Heart right ventricle (tissue), 16 donors: Measurements from ENCODE around the gene ATP5F1B. TPM values are rescaled to one million over a fixed set of nuclear protein-coding genes. Genes with fewer than 3 reads are reported as not detected.

ENCODE experiments used
- ATAC-seq, 8 donors: fragments of 200-7000 bp; cut with Tn5 transposase; one replicate each; pipeline ENCODE4 v1.9.1; 2020; ENCODE audit warnings: mild to moderate bottlenecking in 8 of 8, moderate library complexity in 8 of 8, moderate number of reproducible peaks in 1 of 8
- DNase-seq, 2 donors: peaks; one replicate each; pipeline ENCODE4 v3.0.0-alpha.2; 2020
- H3K27ac ChIP-seq, 10 donors: fragments of 200-600 bp; sonication (generic) in 2 of 10; one replicate each; pipeline versions ENCODE4 v1.5.0 to v1.8.0; 2020 to 2022; ENCODE audit warnings: mild to moderate bottlenecking in 3 of 10
- H3K27me3 ChIP-seq, 7 donors: fragments of 200-600 bp; one replicate each; pipeline ENCODE4 v1.8.0; 2021 to 2022; ENCODE audit warnings: mild to moderate bottlenecking in 2 of 7
- H3K36me3 ChIP-seq, 9 donors: fragments of 200-600 bp; sonication (generic) in 1 of 9; one replicate each; pipeline versions ENCODE4 v1.5.0 to v1.8.0; 2020 to 2022; ENCODE audit warnings: mild to moderate bottlenecking in 2 of 9
- H3K4me1 ChIP-seq, 9 donors: fragments of 200-600 bp; sonication (generic) in 1 of 9; one replicate each; pipeline versions ENCODE4 v1.5.0 to v1.8.0; 2020 to 2022; ENCODE audit warnings: mild to moderate bottlenecking in 4 of 9
- H3K4me3 ChIP-seq, 10 donors: fragments of 200-600 bp; sonication (generic) in 2 of 10; one replicate each; pipeline versions ENCODE4 v1.5.0 to v1.8.0; 2020 to 2022; ENCODE audit warnings: mild to moderate bottlenecking in 7 of 10, moderate library complexity in 2 of 10
- H3K9me3 ChIP-seq, 11 donors: fragments of 200-600 bp in 10 of 11; sonication (generic) in 2 of 11; one replicate each; pipeline versions ENCODE4 v1.5.0 to v1.8.0; 2013 to 2022; ENCODE audit warnings: mild to moderate bottlenecking in 2 of 11, control low read depth in 1 of 11, moderate library complexity in 1 of 11
- WGBS, 2 donors: extraction: QIAGEN DNeasy Blood & Tissue Kit; methylation state at CpG; one replicate each; pipeline ENCODE4 v1.1.7; 2013; ENCODE audit warnings: inconsistent platforms in 1 of 2; 5-methylcytosine and 5-hydroxymethylcytosine counted together
- intact Hi-C, 10 donors: fragments of 100-400 bp; cut with DNase I; formaldehyde crosslinking; loops; one replicate each; pipeline versions ENCODE4 v1.11.1 to v1.14.2; 2022
- polyA plus RNA-seq, 2 donors: library from polyadenylated mRNA; stranded (reverse); fragments of 200-250 nt; gene quantifications; one replicate each; pipeline ENCODE4 v1.2.3, GENCODE V29; 2013
- total RNA-seq, 10 donors: library from RNA; stranded (reverse); fragmentation: NEBNext Ultra II Directional in 3 of 10; extraction: Animal tissue kit (Norgen Biotek cat#: 25700) in 3 of 10; gene quantifications; one replicate each; pipeline versions ENCODE4 v1.2.1 to v1.2.4, GENCODE V29; 2021 to 2023
- TF ChIP-seq, protein P1 (sequence below), 9 donors: fragments of 200-600 bp; sonication (generic) in 2 of 9; IDR thresholded peaks; one replicate each; pipeline versions ENCODE4 v1.5.0 to v1.8.0; 2021 to 2022; ENCODE audit warnings: antibody characterized with exemption in 9 of 9, mild to moderate bottlenecking in 5 of 9, moderate library complexity in 1 of 9
- donor health status: Arrhythmogenic right ventricular cardiomyopathy.
- donor health status: ischemic (EF 13 %, LVEDD 7.1; RV severe dilation, severe dysfunction).
- donor health status: healthy with polysubstance abuse.
- donor health status: DM: no; HTN: yes; CAD: no.
- donor health status: DM: no; HTN: no; CAD: no.
- donor health status: ischemic (EF 25% LVEDD 6.9; RV normal size, moderate dysfunction).
- donor health status: ischemic (EF 25% LVEDD 5.7; RV mildly dilated, moderate dysfunction).
- donor health status: healthy.
- donor health status: DM: yes; HTN: yes; CAD: no.
- donor health status: Ischemic cardiomyopathy.
- donor health status: ischemic (EF 35%, LVEDD 5.7; RV mildly dilated, moderate dysfunction).
- donor health status: nonischemic (EF 11% LVEDD 7.7; RV severe dilation, severe dysfunction).
- donor health status: DM: yes; HTN: yes; CAD: no.
- donor health status: PGD.
- donor health status: ischemic (EF 29% LVEDD 5.4; RV normal size, mild dysfunction).
- donor health status: nonischemic (EF 23%, LVEDD 6.1; RV moderate dilation, normal function).

ATP5F1B gene
- total and polyA plus RNA-seq, 12 donors, result 1,003 to 3,612 (median 3,231) TPM

DNA sequence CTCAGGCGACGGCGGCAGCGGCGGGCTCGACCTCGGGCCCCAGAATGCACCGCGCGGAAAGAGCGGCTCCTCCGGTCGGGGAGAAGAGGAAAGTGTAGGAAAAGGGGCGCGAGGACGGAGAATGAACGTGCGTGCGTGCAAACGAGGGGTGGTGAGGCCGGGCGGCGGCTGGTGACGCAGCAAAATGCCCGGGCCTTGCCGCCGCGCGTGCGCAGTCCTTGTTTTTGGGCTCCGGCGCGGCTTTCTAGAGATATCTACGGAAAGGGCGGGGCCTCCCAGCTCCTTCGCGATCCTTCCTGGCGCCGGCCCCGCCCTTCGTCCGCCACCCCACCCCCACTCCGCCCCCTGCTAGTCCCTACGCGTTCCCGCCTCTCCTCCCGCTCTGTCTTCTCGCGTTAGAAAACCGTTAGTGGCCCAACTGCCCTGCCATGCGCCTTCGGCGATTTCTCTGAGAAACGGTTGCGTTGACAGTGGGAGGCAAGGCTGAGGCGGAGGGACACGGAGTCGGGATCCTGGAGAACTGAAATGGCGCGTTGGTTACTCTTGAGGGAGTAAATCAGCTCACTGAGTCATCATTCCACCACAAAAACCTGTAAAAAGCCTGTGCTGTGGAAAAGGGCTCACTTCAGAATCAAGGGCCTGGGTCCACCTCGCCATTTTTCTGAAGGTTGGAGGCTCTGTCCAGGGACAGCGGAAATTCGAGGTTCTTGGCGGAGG is 42.5 kb upstream of the ATP5F1B start, which contains the start of gene PTGES3:
TSS of gene PTGES3 (minus strand) at position 156 of the 717 bp plus-strand sequence. CDS start 285 bp downstream, outside the sequence.
- Histone ChIP-seq H3K4me3 (peak within 1 kb of the TSS; percentile 78 to 99 (median 90)), H3K9me3 (no peaks in the 10 kb centered on the region), H3K27ac (peak within 1 kb of the TSS; percentile 93 to 100 (median 98)), H3K36me3 (peaks cover 0 to 10% (median 0%) of the 10 kb centered on the region in 9 donors), H3K27me3 (no peaks in the 10 kb centered on the region), H3K4me1 (peaks cover 5 to 47% (median 43%) of the 10 kb centered on the region in 9 donors)
- WGBS, 2 donors, result 1% methylated on average over 63 to 64 of the region's 64 CpGs
- ATAC-seq (peak; percentile 94 to 97 (median 96)), DNase-seq (peak; percentile 98)
- intact Hi-C loops, result loop anchor here in 7 of 10 donors (1.0 to 5.0 kb wide), 7 partner anchors 34 to 43 kb away; partner anchors contain the start of genes ATP5F1B (in 6 of the 7) and NACA (in 3 of the 7)
- TF ChIP-seq, protein P1, sequence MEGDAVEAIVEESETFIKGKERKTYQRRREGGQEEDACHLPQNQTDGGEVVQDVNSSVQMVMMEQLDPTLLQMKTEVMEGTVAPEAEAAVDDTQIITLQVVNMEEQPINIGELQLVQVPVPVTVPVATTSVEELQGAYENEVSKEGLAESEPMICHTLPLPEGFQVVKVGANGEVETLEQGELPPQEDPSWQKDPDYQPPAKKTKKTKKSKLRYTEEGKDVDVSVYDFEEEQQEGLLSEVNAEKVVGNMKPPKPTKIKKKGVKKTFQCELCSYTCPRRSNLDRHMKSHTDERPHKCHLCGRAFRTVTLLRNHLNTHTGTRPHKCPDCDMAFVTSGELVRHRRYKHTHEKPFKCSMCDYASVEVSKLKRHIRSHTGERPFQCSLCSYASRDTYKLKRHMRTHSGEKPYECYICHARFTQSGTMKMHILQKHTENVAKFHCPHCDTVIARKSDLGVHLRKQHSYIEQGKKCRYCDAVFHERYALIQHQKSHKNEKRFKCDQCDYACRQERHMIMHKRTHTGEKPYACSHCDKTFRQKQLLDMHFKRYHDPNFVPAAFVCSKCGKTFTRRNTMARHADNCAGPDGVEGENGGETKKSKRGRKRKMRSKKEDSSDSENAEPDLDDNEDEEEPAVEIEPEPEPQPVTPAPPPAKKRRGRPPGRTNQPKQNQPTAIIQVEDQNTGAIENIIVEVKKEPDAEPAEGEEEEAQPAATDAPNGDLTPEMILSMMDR (IDR thresholded peaks at IDR 0.05), result peak in 1 of 9 donors; percentile 10

DNA sequence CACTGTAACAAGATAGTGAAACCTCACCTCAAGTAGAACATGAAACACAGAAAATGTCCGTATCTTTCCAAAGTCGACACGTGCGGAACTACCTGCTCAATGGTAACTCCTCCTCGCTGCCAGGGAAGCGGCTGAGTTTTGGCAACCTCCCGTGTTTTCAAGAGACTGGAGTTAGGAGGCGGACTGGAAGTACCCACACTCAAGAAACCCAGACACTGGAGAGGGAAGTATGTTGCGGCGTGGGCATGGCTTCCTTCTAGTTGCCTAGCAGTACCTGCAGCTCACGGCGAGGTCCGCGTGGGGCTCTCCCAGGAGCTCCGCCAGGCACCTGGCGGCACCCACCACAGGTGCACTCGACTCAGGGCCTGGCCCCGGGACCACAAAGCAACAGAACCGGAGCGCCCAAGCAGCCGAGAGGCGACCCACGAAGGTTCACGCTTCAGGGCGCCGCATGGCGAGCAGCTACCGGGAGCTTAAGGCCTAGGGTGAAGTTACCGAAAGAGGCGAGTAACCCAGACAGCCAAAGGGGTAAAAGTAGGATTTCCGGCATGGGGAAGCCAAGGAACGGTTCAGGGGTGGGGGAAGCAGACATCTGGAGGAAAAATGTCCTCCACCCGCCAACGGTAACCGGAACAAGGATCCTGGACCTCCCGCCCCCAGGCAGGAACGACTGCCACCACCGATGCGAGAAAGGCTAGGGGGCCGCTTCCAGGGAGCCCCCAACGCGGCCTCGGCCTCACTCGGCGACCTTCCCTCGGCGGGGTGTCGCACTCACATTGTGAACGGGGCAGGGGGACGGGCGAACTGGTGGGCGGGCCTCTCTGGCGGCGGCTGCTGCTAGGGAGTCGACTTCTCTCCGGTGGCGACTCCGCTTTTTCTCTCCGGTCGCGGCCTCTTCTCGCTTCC is 41.7 kb upstream of the ATP5F1B start:
- peak; percentile 14 to 77 (median 67) for ATAC-seq
- 0% methylated on average over 53 to 62 of the region's 62 CpGs for WGBS, 2 donors
- peaks cover 5 to 55% (median 51%) of the 10 kb centered on the region in 9 donors for H3K4me1 ChIP-seq

DNA sequence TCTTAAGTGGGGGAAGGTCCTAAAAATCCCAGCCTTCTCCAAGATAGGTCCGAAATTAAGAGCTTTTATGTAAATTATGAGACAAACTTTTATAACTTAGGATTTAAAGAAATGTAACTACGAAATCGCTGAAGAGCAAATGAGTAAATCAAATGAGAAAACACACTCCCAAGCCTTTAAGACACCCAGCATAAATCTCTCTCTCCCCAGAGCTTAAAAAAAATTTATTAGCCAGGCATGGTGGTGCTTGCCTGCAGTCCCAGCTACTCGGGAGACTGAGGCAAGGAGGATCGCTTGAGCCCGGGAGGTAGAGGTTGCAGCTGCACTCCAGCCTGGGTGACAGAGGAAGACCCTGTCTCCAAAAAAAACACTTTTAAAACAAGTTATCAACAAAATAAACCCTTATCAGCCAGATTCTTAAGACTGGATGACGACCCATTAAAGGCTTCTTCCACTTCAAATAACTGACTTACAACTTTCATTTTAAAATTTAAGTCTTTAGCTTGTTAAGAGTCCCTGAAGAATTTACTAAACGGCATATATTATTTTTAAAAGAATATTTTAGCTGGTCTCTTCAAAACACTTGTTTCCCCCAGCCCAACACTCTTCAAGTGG is 39.1 kb upstream of the ATP5F1B start:
- H3K36me3 ChIP-seq, result peaks cover 0 to 36% (median 0%) of the 10 kb centered on the region in 9 donors
- 37 to 45% methylated on average over 8 of the region's 8 CpGs for WGBS, 2 donors
- peaks cover 5 to 78% (median 68%) of the 10 kb centered on the region in 9 donors for H3K4me1 ChIP-seq
- DNase-seq (no peak), ATAC-seq (no peak)
- intact Hi-C loops, result loop anchor here in 5 of 10 donors (5.0 kb wide), 2 partner anchors 37 to 38 kb away; partner anchors contain the start of gene ATP5F1B (in 4 of the 5)
- H3K27me3 ChIP-seq, result no peaks in the 10 kb centered on the region
- H3K4me3 ChIP-seq, result peak overlapping the region in 8 of 10 donors; percentile 8 to 99 (median 56)
- TF ChIP-seq, protein P1 (IDR thresholded peaks at IDR 0.05), result no peak
- H3K27ac ChIP-seq, result peak overlapping the region in 7 of 10 donors; percentile 1 to 99 (median 18)
- no peaks in the 10 kb centered on the region for H3K9me3 ChIP-seq

More for the DNA sequence above, 41.7 kb upstream of the ATP5F1B start:
- H3K27me3 ChIP-seq, result no peaks in the 10 kb centered on the region
- peak; percentile 45 to 46 for DNase-seq
- H3K4me3 ChIP-seq, result peak overlapping the region; percentile 78 to 99 (median 90)
- intact Hi-C loops, result loop anchor here in 7 of 10 donors (1.0 to 5.0 kb wide), 7 partner anchors 35 to 43 kb away; partner anchors contain the start of genes ATP5F1B (in 6 of the 7) and NACA (in 3 of the 7)
- no peaks in the 10 kb centered on the region for H3K9me3 ChIP-seq
- TF ChIP-seq, protein P1 (IDR thresholded peaks at IDR 0.05), result peak in 1 of 9 donors; percentile 8
- H3K36me3 ChIP-seq, result peaks cover 0 to 18% (median 0%) of the 10 kb centered on the region in 9 donors
- peak overlapping the region; percentile 93 to 100 (median 98) for H3K27ac ChIP-seq
